H9 (cell line): ENCODE measurements around the gene DNAJC6. TPM values are rescaled to one million over a fixed set of nuclear protein-coding genes. Genes with fewer than 3 reads are reported as not detected.

Experiments
- DNase-seq: peaks from one replicate; pipeline ENCODE4 v3.0.0-alpha.2; 2017
- H2AFZ ChIP-seq: one replicate; pipeline ENCODE4 v1.6.1; 2013; ENCODE audit warnings: mild to moderate bottlenecking, low read length, control low read depth, moderate library complexity
- H2AK5ac ChIP-seq: 2 replicates; pipeline ENCODE4 v1.6.1; 2013; ENCODE audit warnings: low read length, control low read depth, mixed read lengths; ENCODE audit not compliant: insufficient read length
- H2BK120ac ChIP-seq: one replicate; pipeline ENCODE4 v1.6.1; 2013; ENCODE audit warnings: low read depth, mild to moderate bottlenecking, low read length, control low read depth, inconsistent platforms; ENCODE audit not compliant: poor library complexity, severe bottlenecking
- H2BK12ac ChIP-seq: 2 replicates; pipeline ENCODE4 v1.6.1; 2013; ENCODE audit warnings: low read length, control low read depth, mixed read lengths, low read depth; ENCODE audit not compliant: insufficient read length
- H2BK15ac ChIP-seq: 2 replicates; pipeline ENCODE4 v1.6.1; 2013; ENCODE audit warnings: low read depth, low read length, control low read depth
- H2BK20ac ChIP-seq: one replicate; pipeline ENCODE4 v1.6.1; 2013; ENCODE audit warnings: low read depth, mild to moderate bottlenecking, low read length, control low read depth, inconsistent platforms; ENCODE audit not compliant: poor library complexity, severe bottlenecking
- H2BK5ac ChIP-seq: 2 replicates; pipeline ENCODE4 v1.6.1; 2013; ENCODE audit warnings: low read length, control low read depth, mixed read lengths; ENCODE audit not compliant: insufficient read length
- H3K14ac ChIP-seq: 2 replicates; pipeline ENCODE4 v1.6.1; 2013; ENCODE audit warnings: low read length, control low read depth; ENCODE audit not compliant: insufficient read depth
- H3K18ac ChIP-seq: 2 replicates; pipeline ENCODE4 v1.6.1; 2013; ENCODE audit warnings: low read depth, mild to moderate bottlenecking, mixed read lengths, low read length, control low read depth; ENCODE audit not compliant: insufficient read length
- H3K23ac ChIP-seq: 2 replicates; pipeline ENCODE4 v1.6.1; 2013; ENCODE audit warnings: low read length, control low read depth, mixed read lengths, low read depth; ENCODE audit not compliant: insufficient read length
- H3K23me2 ChIP-seq: 2 replicates; pipeline ENCODE4 v1.6.1; 2013; ENCODE audit warnings: low read depth, mild to moderate bottlenecking, mixed read lengths, low read length, control low read depth; ENCODE audit not compliant: insufficient read length, poor library complexity, severe bottlenecking
- H3K27ac ChIP-seq: 2 replicates; pipeline ENCODE4 v1.5.1; 2013; ENCODE audit warnings: low read length, control low read depth, mixed read lengths, low read depth; ENCODE audit not compliant: insufficient read length
- H3K27me3 ChIP-seq: 2 replicates; pipeline ENCODE4 v1.6.1; 2013; ENCODE audit warnings: low read length, control low read depth, inconsistent platforms; ENCODE audit not compliant: insufficient read depth
- H3K4ac ChIP-seq: 2 replicates; pipeline ENCODE4 v1.6.1; 2013; ENCODE audit warnings: low read depth, mild to moderate bottlenecking, control low read depth, inconsistent platforms, low read length, moderate library complexity
- H3K4me1 ChIP-seq: 2 replicates; pipeline ENCODE4 v1.6.1; 2013; ENCODE audit warnings: low read length, control low read depth, inconsistent platforms; ENCODE audit not compliant: insufficient read depth
- H3K4me2 ChIP-seq: 2 replicates; pipeline ENCODE4 v1.6.1; 2013; ENCODE audit warnings: low read length, control low read depth, mixed read lengths; ENCODE audit not compliant: insufficient read length, insufficient read depth
- H3K56ac ChIP-seq: 2 replicates; pipeline ENCODE4 v1.6.1; 2013; ENCODE audit warnings: low read depth, mild to moderate bottlenecking, mixed read lengths, low read length, control low read depth; ENCODE audit not compliant: insufficient read length
- H3K79me1 ChIP-seq: 2 replicates; pipeline ENCODE4 v1.6.1; 2013; ENCODE audit warnings: low read depth, mild to moderate bottlenecking, moderate library complexity, low read length, control low read depth, inconsistent platforms; ENCODE audit not compliant: insufficient read depth, poor library complexity, severe bottlenecking
- H3K79me2 ChIP-seq: 2 replicates; pipeline ENCODE4 v1.6.1; 2013; ENCODE audit warnings: low read length, control low read depth, inconsistent platforms; ENCODE audit not compliant: insufficient read depth
- H3K9ac ChIP-seq: 2 replicates; pipeline ENCODE4 v1.6.1; 2013; ENCODE audit warnings: low read length, control low read depth, mixed read lengths; ENCODE audit not compliant: insufficient read length; ENCODE audit errors: extremely low read depth
- H3K9me3 ChIP-seq: one replicate; pipeline ENCODE4 v1.6.1; 2013; ENCODE audit warnings: low read depth, low read length, inconsistent platforms; ENCODE audit not compliant: control insufficient read depth
- H3T11ph ChIP-seq: one replicate; pipeline ENCODE4 v1.6.1; 2013; ENCODE audit warnings: mild to moderate bottlenecking, low read length, control low read depth, inconsistent platforms
- H4K20me1 ChIP-seq: one replicate; pipeline ENCODE4 v1.6.1; 2013; ENCODE audit not compliant: control insufficient read depth, insufficient read length, insufficient read depth
- H4K5ac ChIP-seq: 2 replicates; pipeline ENCODE4 v1.6.1; 2013; ENCODE audit warnings: low read depth, mild to moderate bottlenecking, mixed read lengths, low read length, control low read depth; ENCODE audit not compliant: insufficient read length
- H4K8ac ChIP-seq: replicated peaks from 2 replicates; pipeline ENCODE4 v1.6.1; 2013; ENCODE audit warnings: low read length, control low read depth, mixed read lengths, low read depth; ENCODE audit not compliant: insufficient read length
- H4K91ac ChIP-seq: 2 replicates; pipeline ENCODE4 v1.6.1; 2013; ENCODE audit warnings: low read depth, mild to moderate bottlenecking, moderate library complexity, mixed read lengths, low read length, control low read depth; ENCODE audit not compliant: insufficient read length
- H3K27ac Mint-ChIP-seq, 3 experiments: 2 replicates in 2 of 3; 3 replicates in 1 of 3; pipeline ENCODE4 v1.8.0; 2020 to 2021; ENCODE audit warnings: mixed read lengths in 3 of 3, mild to moderate bottlenecking in 1 of 3, moderate library complexity in 1 of 3
- H3K27me3 Mint-ChIP-seq: 2 replicates; pipeline ENCODE4 v1.8.0; 2021; ENCODE audit warnings: low read depth, mild to moderate bottlenecking, moderate library complexity, mixed read lengths
- H3K36me3 Mint-ChIP-seq, 3 experiments: 2 replicates in 2 of 3; 3 replicates in 1 of 3; pipeline ENCODE4 v1.8.0; 2020 to 2021; ENCODE audit warnings: low read depth in 3 of 3, mixed read lengths in 3 of 3; ENCODE audit not compliant: insufficient read depth in 1 of 3
- H3K4me1 Mint-ChIP-seq, 2 experiments: 2 replicates each; pipeline ENCODE4 v1.8.0; 2020; ENCODE audit warnings: mixed read lengths in 2 of 2
- H3K4me3 Mint-ChIP-seq, 2 experiments: 2 replicates in 1 of 2; 3 replicates in 1 of 2; pipeline ENCODE4 v1.8.0; 2020 to 2021; ENCODE audit warnings: mild to moderate bottlenecking in 2 of 2, mixed read lengths in 2 of 2, moderate library complexity in 1 of 2
- H3K9me3 Mint-ChIP-seq, 2 experiments: 2 replicates in 1 of 2; 3 replicates in 1 of 2; pipeline ENCODE4 v1.8.0; 2020; ENCODE audit warnings: mild to moderate bottlenecking in 2 of 2, mixed read lengths in 2 of 2, moderate library complexity in 1 of 2
- WGBS: extraction: QIAGEN DNeasy Blood & Tissue Kit; methylation state at CpG from one replicate; pipeline ENCODE4 v1.1.7; 2013; ENCODE audit warnings: missing lambda C conversion rate, low lambda C conversion rate, mixed read lengths; ENCODE audit not compliant: insufficient read length; ENCODE audit errors: extremely low coverage; 5-methylcytosine and 5-hydroxymethylcytosine counted together
- total RNA-seq: library from RNA; stranded (reverse); gene quantifications from 2 replicates; pipeline ENCODE4 v1.2.1, GENCODE V29; 2021
- TF ChIP-seq, protein P1 (sequence below): fragments of 200-600 bp; sonication (generic); conservative IDR thresholded peaks from 3 replicates; pipeline ENCODE4 v1.8.0; 2021; ENCODE audit warnings: antibody characterized with exemption, mild to moderate bottlenecking

The DNAJC6 gene
- total RNA-seq, 1 experiment from 2014 or later: 2.2 TPM

DNA sequence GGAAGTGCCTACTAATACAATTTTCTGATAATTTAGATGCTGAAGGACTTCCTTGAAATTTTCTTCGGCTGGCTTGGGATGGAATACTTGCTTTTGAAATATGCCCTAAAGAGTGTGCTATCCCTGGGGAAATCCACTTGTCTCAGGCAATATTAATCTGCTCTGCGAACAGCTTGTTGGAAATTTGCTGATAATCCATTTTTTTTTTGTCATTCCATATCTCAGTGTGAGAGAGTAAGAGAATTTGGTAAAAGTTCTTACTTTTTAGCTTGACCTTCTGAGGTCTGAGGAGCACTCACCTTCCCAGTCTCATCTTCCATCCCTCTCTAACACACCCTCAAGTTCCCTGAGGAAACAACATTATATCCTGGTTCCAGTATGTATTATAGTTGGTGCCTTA, 36.8 kb downstream of the DNAJC6 start:
- no peak overlapping the region for H2AK5ac ChIP-seq
- no peak overlapping the region for H3K27ac ChIP-seq
- Mint-ChIP-seq H3K4me1 (peaks cover 6 to 21% of the 10 kb centered on the region in 2 experiments), H3K4me3 (no peak overlapping the region), H3K9me3 (no peaks in the 10 kb centered on the region), H3K27ac (no peak overlapping the region), H3K36me3 (no peaks in the 10 kb centered on the region), H3K27me3 (no peaks in the 10 kb centered on the region)
- no peak overlapping the region for H3K4ac ChIP-seq
- H3K4me2 ChIP-seq: no peak overlapping the region
- no peak overlapping the region for H4K91ac ChIP-seq
- H4K5ac ChIP-seq: no peak overlapping the region
- no peak overlapping the region for H2AFZ ChIP-seq
- no peak overlapping the region for H4K8ac ChIP-seq
- no peaks in the 10 kb centered on the region for H3K27me3 ChIP-seq
- no peaks in the 10 kb centered on the region for H3K9me3 ChIP-seq
- no peak overlapping the region for H2BK20ac ChIP-seq
- H3T11ph ChIP-seq: no peak overlapping the region
- no peaks in the 10 kb centered on the region for H3K79me1 ChIP-seq
- no peaks in the 10 kb centered on the region for H4K20me1 ChIP-seq
- DNase-seq: no peak
- no peak overlapping the region for H3K56ac ChIP-seq
- no CpG with 5 or more reads among the region's 2 CpGs for WGBS
- no peaks in the 10 kb centered on the region for H3K79me2 ChIP-seq
- peaks cover 3% of the 10 kb centered on the region; the same call in 1 of the 2 replicates for H3K4me1 ChIP-seq
- H3K14ac ChIP-seq: no peak overlapping the region
- no peak overlapping the region for H2BK15ac ChIP-seq
- H2BK120ac ChIP-seq: no peak overlapping the region
- no peak overlapping the region for H3K23ac ChIP-seq
- no peak overlapping the region for H3K9ac ChIP-seq
- no peak overlapping the region for H2BK12ac ChIP-seq
- no peak overlapping the region for H2BK5ac ChIP-seq
- TF ChIP-seq, protein P1, sequence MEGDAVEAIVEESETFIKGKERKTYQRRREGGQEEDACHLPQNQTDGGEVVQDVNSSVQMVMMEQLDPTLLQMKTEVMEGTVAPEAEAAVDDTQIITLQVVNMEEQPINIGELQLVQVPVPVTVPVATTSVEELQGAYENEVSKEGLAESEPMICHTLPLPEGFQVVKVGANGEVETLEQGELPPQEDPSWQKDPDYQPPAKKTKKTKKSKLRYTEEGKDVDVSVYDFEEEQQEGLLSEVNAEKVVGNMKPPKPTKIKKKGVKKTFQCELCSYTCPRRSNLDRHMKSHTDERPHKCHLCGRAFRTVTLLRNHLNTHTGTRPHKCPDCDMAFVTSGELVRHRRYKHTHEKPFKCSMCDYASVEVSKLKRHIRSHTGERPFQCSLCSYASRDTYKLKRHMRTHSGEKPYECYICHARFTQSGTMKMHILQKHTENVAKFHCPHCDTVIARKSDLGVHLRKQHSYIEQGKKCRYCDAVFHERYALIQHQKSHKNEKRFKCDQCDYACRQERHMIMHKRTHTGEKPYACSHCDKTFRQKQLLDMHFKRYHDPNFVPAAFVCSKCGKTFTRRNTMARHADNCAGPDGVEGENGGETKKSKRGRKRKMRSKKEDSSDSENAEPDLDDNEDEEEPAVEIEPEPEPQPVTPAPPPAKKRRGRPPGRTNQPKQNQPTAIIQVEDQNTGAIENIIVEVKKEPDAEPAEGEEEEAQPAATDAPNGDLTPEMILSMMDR: no peak
- no peaks in the 10 kb centered on the region for H3K23me2 ChIP-seq
- H3K18ac ChIP-seq: no peak overlapping the region
